OCI-LY3 (cell line): ENCODE measurements around the gene PLAA.

Source experiments
- H2AFZ ChIP-seq: fragments of 200-600, 300-600 bp; shearing (Covaris generic); 2 replicates; pipeline ENCODE4 v1.6.0; 2014; ENCODE audit warnings: antibody characterized with exemption, low read depth, low read length
- H3K27ac ChIP-seq: fragments of 200-600, 300-600 bp; sonication (generic); 2 replicates; pipeline ENCODE4 v1.5.1; 2014; ENCODE audit warnings: mild to moderate bottlenecking, low read length, moderate library complexity, mixed read lengths
- H3K27me3 ChIP-seq: fragments of 200-600, 300-600 bp; sonication (generic); 2 replicates; pipeline ENCODE4 v1.6.1; 2014; ENCODE audit warnings: low read depth, low read length, mixed read lengths
- H3K36me3 ChIP-seq: fragments of 200-600, 300-600 bp; sonication (generic); replicated peaks from 2 replicates; pipeline ENCODE3; 2014; ENCODE audit warnings: low read depth, low read length, mixed read lengths
- H3K4me1 ChIP-seq: fragments of 300-600, 200-600 bp; sonication (generic); 2 replicates; pipeline ENCODE4 v1.6.1; 2014; ENCODE audit warnings: low read length, mixed read lengths
- H3K4me2 ChIP-seq: fragments of 200-600, 300-600 bp; sonication (generic); 2 replicates; pipeline ENCODE4 v1.6.1; 2014; ENCODE audit warnings: low read length, mixed read lengths
- H3K4me3 ChIP-seq: fragments of 300-600, 200-600 bp; sonication (generic); 2 replicates; pipeline ENCODE4 v1.5.1; 2014; ENCODE audit warnings: antibody characterized with exemption, mild to moderate bottlenecking, low read length, moderate library complexity
- H3K79me2 ChIP-seq: fragments of 300-600, 200-600 bp; shearing (Covaris generic); 2 replicates; pipeline ENCODE4 v1.6.1; 2014; ENCODE audit warnings: mild to moderate bottlenecking, low read length, mixed read lengths
- H3K9ac ChIP-seq: fragments of 300-600, 200-600 bp; shearing (Covaris generic); 2 replicates; pipeline ENCODE4 v1.6.0; 2014; ENCODE audit warnings: mild to moderate bottlenecking, low read length, moderate library complexity
- H3K9me3 ChIP-seq: fragments of 200-600, 300-600 bp; shearing (Covaris generic); 2 replicates; pipeline ENCODE4 v1.6.1; 2014; ENCODE audit warnings: low read length, mixed read lengths; ENCODE audit not compliant: insufficient read depth
- H4K20me1 ChIP-seq: fragments of 200-600, 300-600 bp; sonication (generic); 2 replicates; pipeline ENCODE4 v1.6.1; 2016; ENCODE audit warnings: low read length, mixed read lengths; ENCODE audit not compliant: insufficient read depth
- CTCF ChIP-seq: fragments of 200-600, 300-600 bp; sonication (generic); IDR thresholded peaks from 2 replicates; pipeline ENCODE4 v1.5.1; 2014; ENCODE audit warnings: antibody characterized with exemption, low read length, low read depth
- EZH2phosphoT487 ChIP-seq: fragments of 200-600 bp; shearing (Covaris generic); IDR thresholded peaks from 2 replicates; pipeline ENCODE4 v1.6.1; 2018; ENCODE audit warnings: antibody characterized with exemption, mixed run types, low read depth

The PLAA gene

GRCh38 chr9:26956860-26957233 is 9.8 kb upstream of the PLAA start:
- no peak for TF ChIP-seq CTCF
- no peak for TF ChIP-seq EZH2phosphoT487

GRCh38 chr9:26955921-26956859 is 9.1 kb upstream of the PLAA start, which contains the start of gene IFT74:
Gene IFT74 (plus strand): TSS chr9:26956412. CDS start chr9:26961968, 5,556 bp downstream.
- Histone ChIP-seq H3K9me3 (no peaks in the 10 kb centered on the region), H4K20me1 (no peaks in the 10 kb centered on the region), H3K27me3 (no peaks in the 10 kb centered on the region), H2AFZ (peak within 1 kb of the TSS; percentile 89), H3K36me3 (no peaks in the 10 kb centered on the region), H3K27ac (peak within 1 kb of the TSS; percentile 65), H3K79me2 (peaks cover 11% of the 10 kb centered on the region), H3K4me1 (peaks cover 29% of the 10 kb centered on the region), H3K4me2 (peak within 1 kb of the TSS; percentile 89), H3K4me3 (peak within 1 kb of the TSS; percentile 91), H3K9ac (peak within 1 kb of the TSS; percentile 85)
- TF ChIP-seq CTCF: no peak
- no peak for TF ChIP-seq EZH2phosphoT487

More at GRCh38 chr9:26956860-26957233, 9.8 kb upstream of the PLAA start:
- no peaks in the 10 kb centered on the region for H3K27me3 ChIP-seq
- peak overlapping the region; percentile 91 for H3K4me3 ChIP-seq
- H3K4me1 ChIP-seq: peaks cover 29% of the 10 kb centered on the region
- peak overlapping the region; percentile 88 for H2AFZ ChIP-seq
- H4K20me1 ChIP-seq: no peaks in the 10 kb centered on the region
- peaks cover 11% of the 10 kb centered on the region for H3K79me2 ChIP-seq
- H3K9me3 ChIP-seq: no peaks in the 10 kb centered on the region
- peak overlapping the region; percentile 85 for H3K9ac ChIP-seq
- H3K36me3 ChIP-seq: no peaks in the 10 kb centered on the region
- peak overlapping the region; percentile 44; the same call in 1 of the 2 replicates for H3K27ac ChIP-seq
- peak overlapping the region; percentile 89 for H3K4me2 ChIP-seq

DNA sequence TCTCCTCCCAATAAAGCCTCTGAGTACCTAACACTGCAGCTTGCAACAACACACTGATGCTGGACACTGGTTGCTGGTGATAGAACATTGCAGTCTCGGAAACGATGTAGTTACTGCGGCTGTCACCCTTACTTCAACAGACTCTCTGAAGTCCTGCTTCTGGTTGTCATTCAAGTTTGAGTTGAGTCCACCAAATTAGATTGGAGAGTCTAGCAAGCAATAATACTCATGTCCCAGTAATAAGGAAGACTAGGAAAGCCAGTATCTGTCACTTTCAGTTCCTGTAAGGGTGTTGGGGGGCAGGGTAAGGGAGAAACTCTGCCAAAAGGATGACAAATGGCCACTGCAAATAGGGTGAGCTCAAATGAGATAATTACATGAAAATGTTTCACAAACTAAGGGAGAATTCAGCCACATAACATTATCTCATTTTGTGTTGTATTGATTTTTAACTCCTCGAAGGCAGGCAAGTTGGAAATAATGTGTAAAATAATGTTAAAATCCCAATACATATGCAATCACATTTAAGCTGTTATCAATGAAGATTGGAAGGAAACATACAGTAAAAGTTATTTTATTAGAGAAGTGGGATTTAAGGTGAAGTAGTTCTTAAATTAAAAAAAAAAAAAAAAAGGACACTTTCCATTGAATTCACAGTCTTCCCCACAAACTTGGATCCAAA is 8.3 kb upstream of the PLAA start:
- peak overlapping the region; percentile 65 for H3K27ac ChIP-seq

More for the DNA sequence above, 8.3 kb upstream of the PLAA start:
- Histone ChIP-seq H3K4me1 (peaks cover 29% of the 10 kb centered on the region), H4K20me1 (no peaks in the 10 kb centered on the region), H3K9me3 (no peaks in the 10 kb centered on the region), H2AFZ (peak overlapping the region; percentile 89), H3K4me3 (peak overlapping the region; percentile 91), H3K36me3 (no peaks in the 10 kb centered on the region), H3K79me2 (peaks cover 11% of the 10 kb centered on the region), H3K27me3 (no peaks in the 10 kb centered on the region), H3K4me2 (peak overlapping the region; percentile 89), H3K9ac (peak overlapping the region; percentile 85)
- TF ChIP-seq CTCF (no peak), EZH2phosphoT487 (no peak)
